Neuronal stem cell (in vitro differentiated cells): ENCODE measurements around the gene CCDC73.

Experiments used
- DNase-seq: peaks from one replicate; pipeline ENCODE4 v3.0.0-alpha.2; 2013; ENCODE audit warnings: low spot score
- H2AFZ ChIP-seq: one replicate; pipeline ENCODE4 v1.6.1; 2013; ENCODE audit warnings: mild to moderate bottlenecking, low read length, inconsistent platforms
- H2AK5ac ChIP-seq: 2 replicates; pipeline ENCODE4 v1.6.1; 2013; ENCODE audit warnings: low read depth, mild to moderate bottlenecking, inconsistent platforms, low read length, moderate library complexity, mixed read lengths
- H2BK120ac ChIP-seq: 2 replicates; pipeline ENCODE4 v1.6.1; 2013; ENCODE audit warnings: low read depth, mild to moderate bottlenecking, inconsistent platforms, low read length, moderate library complexity, mixed read lengths
- H2BK12ac ChIP-seq: one replicate; pipeline ENCODE4 v1.6.1; 2013; ENCODE audit warnings: low read length, inconsistent platforms
- H2BK15ac ChIP-seq: 2 replicates; pipeline ENCODE4 v1.6.1; 2013; ENCODE audit warnings: mild to moderate bottlenecking, low read length, inconsistent platforms, mixed read lengths
- H2BK5ac ChIP-seq: one replicate; pipeline ENCODE4 v1.6.1; 2013; ENCODE audit warnings: inconsistent platforms, mild to moderate bottlenecking, low read length, moderate library complexity
- H3K14ac ChIP-seq: one replicate; pipeline ENCODE4 v1.6.1; 2013; ENCODE audit warnings: low read length, inconsistent platforms
- H3K18ac ChIP-seq: 2 replicates; pipeline ENCODE4 v1.6.1; 2013; ENCODE audit warnings: low read length, inconsistent platforms
- H3K23ac ChIP-seq: 2 replicates; pipeline ENCODE4 v1.6.1; 2013; ENCODE audit warnings: low read depth, mild to moderate bottlenecking, mixed read lengths, low read length, inconsistent platforms; ENCODE audit not compliant: poor library complexity
- H3K27ac ChIP-seq: replicated peaks from 3 replicates; pipeline ENCODE4 v1.5.1; 2013; ENCODE audit warnings: low read length, inconsistent platforms
- H3K27me3 ChIP-seq, 3 experiments: 2 replicates each; pipeline ENCODE4 v1.6.1; 2013; ENCODE audit warnings: low read length in 3 of 3, mild to moderate bottlenecking in 2 of 3, inconsistent platforms in 1 of 3, low read depth in 1 of 3, mixed read lengths in 1 of 3, moderate library complexity in 1 of 3; ENCODE audit not compliant: control insufficient read depth in 3 of 3, insufficient read depth in 3 of 3
- H3K36me3 ChIP-seq, 2 donors: replicated peaks in 1 of 2; 2 replicates each; pipeline ENCODE4 v1.6.1; 2013; ENCODE audit warnings: low read length in 2 of 2; ENCODE audit not compliant: control insufficient read depth in 2 of 2, insufficient read depth in 2 of 2
- H3K4ac ChIP-seq: 2 replicates; pipeline ENCODE4 v1.6.1; 2013; ENCODE audit warnings: inconsistent platforms, mild to moderate bottlenecking, low read length, moderate library complexity
- H3K4me1 ChIP-seq, 2 donors: 1 replicate in 1 of 2; 2 replicates in 1 of 2; pipeline ENCODE4 v1.6.1; 2013; ENCODE audit warnings: low read length in 2 of 2, low read depth in 1 of 2; ENCODE audit not compliant: control insufficient read depth in 2 of 2, insufficient read depth in 1 of 2
- H3K4me2 ChIP-seq: one replicate; pipeline ENCODE4 v1.6.1; 2013; ENCODE audit warnings: mild to moderate bottlenecking, low read length, inconsistent platforms; ENCODE audit not compliant: insufficient read depth, poor library complexity, severe bottlenecking
- H3K4me3 ChIP-seq, 2 donors: 2 replicates each; pipeline ENCODE4 v1.5.1; 2013; ENCODE audit warnings: low read length in 2 of 2, mild to moderate bottlenecking in 2 of 2, inconsistent platforms in 1 of 2, moderate library complexity in 1 of 2
- H3K79me1 ChIP-seq: one replicate; pipeline ENCODE4 v1.6.1; 2013; ENCODE audit warnings: low read depth, mild to moderate bottlenecking, inconsistent platforms, low read length, moderate library complexity
- H3K9ac ChIP-seq: one replicate; pipeline ENCODE4 v1.6.1; 2013; ENCODE audit warnings: mild to moderate bottlenecking, low read depth, low read length, inconsistent platforms; ENCODE audit not compliant: poor library complexity
- H3K9me3 ChIP-seq, 2 donors: replicated peaks in 1 of 2; 2 replicates each; pipeline versions ENCODE3 to v1.6.1; 2013; ENCODE audit warnings: low read length in 2 of 2, mild to moderate bottlenecking in 2 of 2, inconsistent platforms in 1 of 2, low read depth in 1 of 2, mixed read lengths in 1 of 2, moderate library complexity in 1 of 2; ENCODE audit not compliant: control insufficient read depth in 2 of 2, insufficient read depth in 1 of 2
- H4K8ac ChIP-seq: one replicate; pipeline ENCODE4 v1.6.1; 2013; ENCODE audit warnings: low read depth, mild to moderate bottlenecking, inconsistent platforms, low read length, moderate library complexity
- H4K91ac ChIP-seq: one replicate; pipeline ENCODE4 v1.6.1; 2013; ENCODE audit warnings: low read length, low read depth, mild to moderate bottlenecking, inconsistent platforms; ENCODE audit not compliant: poor library complexity
- WGBS, 2 donors: extraction: QIAGEN DNeasy Blood & Tissue Kit; methylation state at CpG; one replicate each; pipeline ENCODE4 v1.1.7; 2013; ENCODE audit warnings: missing lambda C conversion rate in 2 of 2, mixed read lengths in 1 of 2; ENCODE audit not compliant: insufficient read length in 2 of 2, insufficient replicate concordance in 1 of 2; ENCODE audit errors: extremely low coverage in 2 of 2; 5-methylcytosine and 5-hydroxymethylcytosine counted together

The CCDC73 gene

DNA sequence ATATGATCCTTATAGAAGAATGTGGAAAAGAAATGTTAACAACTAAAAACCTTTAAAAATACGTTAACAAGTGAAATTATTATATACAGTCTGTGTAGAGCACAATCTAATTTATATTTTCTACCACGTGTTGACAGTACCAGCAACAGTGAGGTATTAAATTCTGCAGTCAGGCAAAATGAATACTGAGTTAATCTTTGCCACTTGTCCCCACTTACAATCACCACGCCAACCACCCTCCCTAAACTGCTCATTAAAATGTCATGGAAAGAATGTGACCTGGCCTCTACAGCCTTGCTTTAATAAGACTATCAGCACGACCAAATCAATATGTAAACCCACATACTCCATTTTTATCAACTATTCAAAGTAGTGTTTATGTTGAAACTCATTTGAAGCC lies 239.4 kb downstream of the CCDC73 start:
- H3K23ac ChIP-seq: no peak overlapping the region
- H3K36me3 ChIP-seq: no peaks in the 10 kb centered on the region
- no peak overlapping the region for H2BK12ac ChIP-seq
- H4K91ac ChIP-seq: no peak overlapping the region
- H3K4me2 ChIP-seq: no peak overlapping the region
- WGBS, 2 donors: no CpG with 5 or more reads among the region's 4 CpGs
- H3K4ac ChIP-seq: no peak overlapping the region
- H2BK120ac ChIP-seq: no peak overlapping the region
- no peak overlapping the region for H3K14ac ChIP-seq
- H2BK15ac ChIP-seq: no peak overlapping the region
- H3K9ac ChIP-seq: no peak overlapping the region
- no peaks in the 10 kb centered on the region for H3K9me3 ChIP-seq
- H2AFZ ChIP-seq: no peak overlapping the region
- no peak overlapping the region for H3K18ac ChIP-seq
- H3K79me1 ChIP-seq: no peaks in the 10 kb centered on the region
- H4K8ac ChIP-seq: no peak overlapping the region
- no peak for DNase-seq
- H2AK5ac ChIP-seq: no peak overlapping the region
- peaks cover 0 to 3% (median 0%) of the 10 kb centered on the region in 3 experiments for H3K27me3 ChIP-seq
- no peak overlapping the region for H3K4me3 ChIP-seq
- H2BK5ac ChIP-seq: no peak overlapping the region
- no peak overlapping the region for H3K27ac ChIP-seq
- H3K4me1 ChIP-seq: no peaks in the 10 kb centered on the region
